ENCODE data around the gene PDE4B.
"Not testable (repeated sequence)": the region's sequence is repeated elsewhere in the genome, so short reads cannot be mapped to it uniquely, and the experiment has no call there.

The PDE4B gene

DNA sequence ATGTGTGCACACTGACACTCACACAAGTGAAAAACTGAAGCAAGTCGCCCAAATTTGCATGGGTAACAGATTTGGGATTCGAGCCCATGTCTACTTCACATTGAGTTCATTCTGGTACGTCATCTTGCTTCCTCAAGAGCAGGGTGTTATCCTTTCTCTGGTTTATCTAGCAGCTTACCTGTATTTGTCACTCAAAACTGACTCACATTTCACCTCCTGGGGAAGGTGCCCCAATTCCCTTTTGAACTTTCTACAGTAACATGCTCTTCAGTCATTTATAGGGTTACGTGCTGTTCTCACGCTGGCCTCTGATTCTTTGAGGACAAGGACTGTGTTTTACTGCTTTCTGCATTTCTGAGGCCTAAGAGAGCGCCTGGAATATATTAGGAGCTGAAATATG, 162.8 kb downstream of the PDE4B start:
- no peak for DNase-seq

DNA sequence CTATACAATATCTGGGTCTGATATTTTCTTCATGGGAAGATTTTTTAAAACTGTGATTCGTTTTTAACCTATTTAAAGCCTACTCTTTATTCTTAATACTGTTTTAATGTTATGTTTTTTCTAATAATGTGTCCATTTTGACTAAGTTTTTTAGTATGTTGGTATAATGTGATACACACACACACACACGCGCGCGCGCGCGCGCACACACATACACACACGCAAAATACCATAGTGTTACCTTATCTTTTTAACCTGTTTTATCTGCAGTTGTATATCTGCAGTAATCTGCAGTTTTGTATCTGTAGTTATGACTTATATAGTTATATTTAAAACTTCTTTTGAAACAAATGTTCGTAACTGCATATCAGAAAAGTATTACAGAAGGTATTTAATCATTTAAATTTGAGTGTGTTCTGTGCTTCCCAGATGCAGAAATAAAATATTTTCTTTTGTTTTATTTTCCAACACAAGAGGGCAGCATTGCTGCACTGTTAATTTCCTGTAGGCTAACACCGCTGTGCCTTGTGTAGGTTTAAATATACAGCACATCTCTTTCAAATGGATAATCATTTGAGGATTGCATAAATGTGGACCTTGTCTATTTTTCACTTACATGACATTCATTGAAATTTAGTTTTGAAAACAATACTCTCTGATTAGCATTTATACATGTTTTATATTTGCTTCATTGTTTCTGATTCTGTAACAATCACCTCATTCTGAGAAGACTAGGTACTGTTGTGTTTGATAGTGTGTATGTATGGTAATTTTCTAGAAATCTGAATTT, 166.1 kb downstream of the PDE4B start:
- DNase-seq: peak in 1 of 14 donors; percentile 45

DNA sequence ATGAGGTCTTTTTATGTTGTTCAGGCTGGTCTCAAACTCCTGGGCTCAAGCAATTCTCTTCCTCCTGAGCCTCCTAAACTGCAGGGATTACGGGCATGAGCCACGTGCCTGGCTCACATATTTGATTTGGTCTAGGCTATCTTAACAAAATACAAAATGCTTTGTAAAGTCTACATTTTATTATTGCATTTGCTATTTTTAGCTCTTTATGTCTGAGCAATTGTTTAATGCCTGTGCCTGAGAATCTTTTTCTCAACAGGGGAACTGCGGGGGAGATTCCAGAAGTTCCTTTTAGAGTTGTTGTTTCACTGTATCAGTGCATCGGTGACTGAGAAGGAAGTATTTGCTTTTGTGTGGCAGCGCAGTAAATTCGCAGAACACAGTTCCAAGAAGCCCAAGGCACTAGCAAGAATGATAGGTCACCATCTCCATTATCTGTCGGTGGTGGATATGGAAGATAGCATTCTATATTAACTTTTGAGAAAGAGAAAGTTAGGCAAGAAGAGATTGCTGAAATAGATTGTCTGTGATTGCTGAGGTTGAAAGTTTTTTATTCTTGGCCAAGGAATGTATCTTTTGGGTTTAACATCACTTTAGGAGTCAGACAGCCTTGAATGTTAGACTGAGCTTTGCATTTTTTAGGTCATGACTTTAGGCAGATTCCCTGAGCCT, 167.3 kb downstream of the PDE4B start:
- DNase-seq: peak in 1 of 14 donors; percentile 19

DNA sequence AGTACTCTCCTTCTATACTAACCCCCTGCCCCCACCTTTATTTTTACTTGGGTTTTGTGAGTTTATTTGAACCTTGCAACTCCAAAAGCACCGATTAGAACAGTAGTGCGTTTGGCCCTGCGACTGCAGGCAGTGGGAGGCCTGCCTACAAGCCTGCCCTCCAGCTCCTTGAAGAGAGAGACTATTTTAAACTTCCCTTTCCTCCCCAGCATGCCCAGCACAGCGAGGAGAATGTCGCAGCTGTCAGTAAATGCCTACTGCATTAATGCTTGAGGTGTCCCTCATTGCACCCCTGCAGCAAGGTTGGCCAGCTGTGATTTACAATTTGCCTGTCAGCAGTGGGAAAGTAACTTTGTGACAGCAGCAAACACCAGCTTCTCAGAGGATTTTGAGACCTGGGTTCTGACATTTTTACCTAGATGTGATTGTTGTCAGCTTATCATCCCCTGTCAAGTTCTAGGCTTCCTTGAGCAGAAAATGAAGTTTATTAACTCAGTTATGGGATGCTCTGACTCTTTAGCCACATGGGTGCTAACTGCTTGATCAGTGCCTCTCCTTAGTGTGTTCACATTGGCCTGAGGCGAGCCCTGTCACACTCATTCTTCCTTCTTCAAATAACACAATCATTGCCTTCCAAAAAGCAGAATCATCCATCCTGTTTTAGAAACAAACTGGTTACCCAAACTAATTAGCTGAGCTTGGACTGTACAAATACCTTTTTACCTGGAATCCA, 170.6 kb downstream of the PDE4B start:
- peak in 6 of 14 donors; percentile 12 to 62 (median 29) for DNase-seq

DNA sequence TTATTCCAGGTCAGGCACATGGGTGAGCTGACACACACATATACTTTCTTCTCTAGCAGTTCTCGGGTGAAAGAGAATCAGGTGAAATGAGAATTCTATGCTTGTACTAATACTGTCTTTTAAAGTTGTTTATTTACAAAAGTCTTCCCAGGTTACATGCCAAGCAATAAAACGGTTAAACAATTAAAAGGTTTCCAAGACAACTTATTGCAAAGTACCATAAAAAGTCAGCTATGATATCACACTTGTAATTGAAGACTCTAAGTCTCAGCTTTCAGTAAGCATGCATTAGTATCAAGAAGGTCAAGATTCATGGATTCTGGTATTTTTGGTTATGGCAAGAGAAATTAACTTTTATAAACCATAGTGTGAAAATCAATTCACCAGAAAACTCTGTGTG, 171.4 kb downstream of the PDE4B start:
- no peak for DNase-seq

DNA sequence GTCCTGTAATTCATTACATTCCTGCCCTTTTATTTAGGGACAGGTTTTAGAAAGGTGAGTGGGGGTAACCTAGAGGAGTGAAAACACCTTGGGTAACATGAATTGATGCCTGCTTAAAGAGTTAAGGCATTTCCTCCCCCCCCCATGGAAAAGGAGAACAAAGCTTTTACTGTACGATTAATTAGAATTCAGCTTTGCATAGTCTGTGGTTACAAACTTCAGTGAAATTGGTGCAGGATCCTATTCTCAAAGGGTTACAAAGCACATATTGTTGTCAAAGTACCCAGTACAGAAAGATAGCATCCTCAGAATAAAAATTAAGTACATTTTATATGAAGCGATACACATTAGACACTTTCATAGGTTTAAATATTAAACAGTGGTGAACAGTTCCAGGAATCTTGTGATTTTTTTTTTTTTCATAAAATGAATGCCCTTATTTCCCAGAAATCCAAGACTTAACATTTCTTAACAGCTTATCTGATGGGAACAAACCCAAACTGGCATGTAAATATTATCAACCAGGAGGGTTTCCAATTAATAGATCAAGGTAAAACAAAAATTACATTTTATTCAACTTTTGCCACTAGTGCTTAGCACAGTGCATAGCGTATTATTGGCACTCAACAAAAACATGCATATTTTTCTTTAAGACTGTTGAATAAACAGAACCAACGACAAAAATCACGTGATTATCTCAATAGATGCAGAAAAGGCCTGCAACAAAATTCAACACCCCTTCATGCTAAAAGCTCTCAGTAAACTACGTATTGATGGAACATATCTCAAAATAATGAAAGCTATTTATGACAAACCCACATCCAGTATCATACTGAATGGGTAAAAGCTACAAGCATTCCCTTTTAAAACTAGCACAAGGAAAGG, 172.7 kb downstream of the PDE4B start:
- no peak for DNase-seq

DNA sequence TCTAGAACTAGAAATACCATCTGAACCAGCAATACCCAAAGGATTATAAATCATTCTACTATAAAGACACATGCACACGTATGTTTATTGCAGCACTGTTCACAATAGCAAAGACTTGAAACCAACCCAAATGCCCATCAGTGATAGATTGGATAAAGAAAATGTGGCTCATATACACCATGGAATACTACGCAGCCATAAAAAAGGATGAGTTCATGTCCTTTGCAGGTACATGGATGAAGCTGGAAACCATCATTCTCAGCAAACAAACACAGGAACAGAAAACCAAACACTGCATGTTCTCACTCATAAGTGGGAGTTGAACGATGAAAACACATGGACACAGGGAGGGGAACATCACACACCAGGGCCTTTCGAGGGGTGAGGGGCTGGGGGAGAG, 174.8 kb downstream of the PDE4B start:
- DNase-seq: not testable (repeated sequence)

DNA sequence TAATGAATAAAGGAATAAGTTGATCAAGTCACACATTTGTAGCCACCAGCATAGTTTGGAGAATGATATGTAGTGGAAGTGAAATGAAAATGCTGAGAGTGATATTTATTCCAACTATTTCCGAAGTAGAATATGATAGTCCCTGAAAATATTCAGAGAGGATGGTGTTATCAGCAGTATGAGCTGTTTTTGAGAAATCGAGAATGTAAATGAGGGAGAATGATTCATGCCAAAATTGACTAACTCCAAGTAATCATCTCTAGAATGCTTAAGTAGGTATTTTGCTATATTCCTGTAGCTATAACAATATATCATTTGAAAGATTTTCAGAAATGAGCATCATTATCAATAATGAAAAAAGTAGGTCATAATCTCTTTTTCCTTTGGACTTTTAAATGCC, 178.9 kb downstream of the PDE4B start:
- no peak for DNase-seq

DNA sequence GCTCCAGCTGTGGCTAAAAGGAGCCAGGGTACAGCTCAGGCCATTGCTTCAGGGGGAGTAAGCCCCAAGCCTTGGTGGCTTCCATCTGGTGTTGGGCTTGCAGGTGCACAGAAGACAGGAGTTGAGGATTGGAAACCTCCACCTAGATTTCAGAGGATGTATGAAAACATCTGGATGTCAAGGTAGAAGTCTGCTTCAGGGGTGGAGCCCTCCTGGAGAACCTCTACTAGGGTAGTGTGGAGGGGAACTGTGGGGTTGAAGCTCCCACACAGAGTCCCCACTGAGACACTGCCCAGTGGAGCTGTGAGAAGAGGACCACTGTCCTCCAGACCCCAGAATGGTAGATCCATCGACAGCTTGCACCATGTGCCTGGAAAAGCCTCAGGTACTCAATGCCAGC, 183.0 kb downstream of the PDE4B start:
- DNase-seq: no peak

DNA sequence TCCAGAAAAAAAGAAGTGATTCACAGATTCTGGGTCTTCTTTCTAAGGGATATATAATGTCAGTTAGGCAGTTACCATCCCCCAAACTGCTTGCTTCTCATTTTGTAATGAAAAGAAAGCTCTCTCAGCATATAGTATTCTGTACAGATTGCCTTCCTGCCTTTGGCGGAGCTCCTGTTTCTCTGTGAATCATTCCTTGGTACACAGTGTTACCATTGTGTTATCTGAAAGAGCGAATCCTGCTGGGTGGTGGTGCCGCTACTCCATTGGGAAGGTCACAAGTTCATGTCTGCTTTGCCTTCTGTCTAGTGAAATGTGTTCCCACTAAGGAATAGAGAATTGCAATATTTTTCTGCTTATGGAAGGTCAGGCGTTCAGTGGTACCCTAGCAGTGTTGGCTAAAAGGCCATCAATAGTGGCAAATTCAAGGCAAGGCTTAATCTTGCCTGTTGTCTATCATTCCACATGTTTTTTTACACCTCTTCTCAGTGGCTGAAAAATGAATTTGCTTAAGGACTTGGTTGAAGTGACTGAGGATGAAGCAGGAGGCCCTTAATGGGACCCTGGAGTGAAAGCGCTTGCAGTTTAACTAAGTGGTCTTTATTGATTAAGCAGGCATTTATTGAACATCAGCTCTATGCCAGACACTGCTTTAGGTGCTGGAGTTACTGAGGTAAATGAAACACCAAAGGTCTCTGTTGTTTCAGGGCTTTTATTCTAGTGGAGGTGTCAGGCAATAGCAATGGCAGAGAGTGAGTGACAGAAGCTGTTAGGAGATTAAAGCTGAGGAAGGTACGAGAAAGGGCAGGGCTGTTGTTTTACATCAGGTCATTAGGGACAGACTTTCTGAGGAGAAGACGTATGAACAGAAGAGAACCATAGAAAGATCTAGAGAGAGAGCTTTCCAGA, 186.7 kb downstream of the PDE4B start:
- DNase-seq: peak in 12 of 14 donors; percentile 22 to 73 (median 60)

DNA sequence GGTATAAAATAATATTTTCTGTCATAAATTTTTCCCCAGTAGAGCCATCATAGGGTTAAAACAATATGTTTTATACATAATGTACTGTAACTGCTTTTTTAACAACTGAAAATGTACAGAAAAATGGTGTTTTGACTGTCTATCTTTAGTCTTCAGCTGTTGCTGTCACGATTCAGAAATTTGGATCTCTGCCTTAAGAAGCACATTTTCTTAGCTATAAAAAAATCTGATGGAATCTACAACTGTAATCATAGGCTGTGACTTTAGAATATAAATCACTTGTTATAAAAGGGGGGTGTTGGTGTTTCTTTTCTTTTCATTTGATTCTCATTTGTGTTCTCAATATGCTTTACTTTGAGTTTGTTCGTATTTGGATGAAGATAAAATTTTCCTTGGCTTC, 187.5 kb downstream of the PDE4B start:
- DNase-seq: no peak

DNA sequence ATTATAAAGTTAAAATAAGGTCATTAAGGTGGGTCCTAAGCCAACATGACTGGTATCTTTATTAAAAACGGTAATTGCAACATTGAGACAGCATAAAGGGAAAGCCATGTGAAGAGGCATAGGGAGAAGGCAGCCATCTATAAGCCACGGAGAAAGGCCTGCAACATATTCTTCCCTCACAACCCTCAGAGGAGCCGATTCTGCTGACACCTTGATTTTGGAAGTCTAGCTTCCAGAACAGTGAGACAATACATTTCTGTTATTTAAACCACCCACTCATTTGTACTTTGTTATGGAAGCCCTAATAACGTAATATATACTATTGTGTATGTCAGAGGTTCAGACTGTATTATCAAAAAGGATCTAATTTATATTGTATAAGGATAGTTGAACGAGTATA, 190.8 kb downstream of the PDE4B start:
- DNase-seq: no peak

DNA sequence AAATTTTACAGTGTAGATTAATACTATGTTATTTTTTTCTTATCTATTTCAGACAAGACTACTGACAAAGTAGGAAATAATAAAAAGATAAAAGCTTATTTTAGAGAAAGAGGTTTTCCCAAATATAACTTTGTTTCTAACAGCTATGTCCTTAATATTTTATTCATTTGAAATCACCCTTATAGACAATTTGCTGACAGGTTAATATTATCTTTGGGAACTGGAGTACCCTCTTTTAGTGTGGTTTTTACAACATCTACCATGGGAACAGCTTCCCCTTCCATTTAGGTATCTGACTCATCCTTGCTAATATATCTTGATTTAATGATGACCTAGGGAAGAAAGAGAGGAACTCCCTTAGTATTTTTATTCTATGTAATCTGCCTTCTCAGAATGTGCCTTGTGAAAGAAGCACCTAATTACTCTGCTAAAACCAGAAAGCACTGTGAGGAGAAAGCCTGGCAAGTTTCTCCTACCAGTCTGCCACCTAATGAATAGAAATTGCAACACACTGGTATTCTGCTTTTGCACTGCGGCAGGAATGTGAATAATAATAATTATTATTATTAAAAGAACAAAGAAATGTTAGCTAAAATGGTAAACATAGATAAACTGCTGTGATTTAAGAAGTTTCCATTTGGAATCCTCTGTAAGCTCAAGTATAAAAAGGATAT, 192.8 kb downstream of the PDE4B start:
- peak in 1 of 14 donors; percentile 8 for DNase-seq

DNA sequence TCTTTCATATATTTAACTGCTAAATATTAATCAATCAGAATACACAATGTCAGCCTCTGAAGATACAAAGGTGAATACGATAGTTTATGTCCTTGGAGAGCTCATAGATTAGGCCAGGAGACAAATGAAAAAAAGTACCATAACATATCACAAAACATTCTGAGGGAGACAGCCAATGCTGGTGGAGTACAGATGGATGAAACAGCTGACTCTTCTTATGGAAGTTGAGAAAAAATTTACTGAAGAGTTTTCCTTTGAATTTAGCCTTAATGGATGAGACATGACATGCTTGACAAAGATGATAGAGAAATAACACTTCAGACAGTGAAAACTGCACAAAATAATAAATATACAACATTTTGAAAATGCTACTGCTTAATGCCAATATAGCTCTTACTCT, 193.5 kb downstream of the PDE4B start:
- DNase-seq: no peak

DNA sequence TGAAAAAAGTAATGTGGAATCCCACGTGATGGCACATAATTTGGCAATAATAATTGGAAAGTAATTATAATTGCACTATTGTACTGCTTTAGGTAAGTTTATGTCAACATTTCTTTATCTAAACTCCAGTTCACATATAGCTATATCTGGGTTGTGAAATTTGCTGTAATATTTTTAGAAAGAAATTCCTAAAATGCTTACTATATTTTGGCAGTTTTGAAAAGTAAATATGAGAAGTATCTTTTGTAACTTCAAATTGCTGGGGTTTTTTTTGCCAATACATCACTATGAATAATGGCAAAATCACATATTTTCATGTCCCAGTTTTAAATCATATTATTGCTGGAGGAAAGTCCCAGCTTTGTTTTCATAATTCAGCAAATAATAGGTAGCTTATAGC, 197.5 kb downstream of the PDE4B start:
- no peak for DNase-seq

DNA sequence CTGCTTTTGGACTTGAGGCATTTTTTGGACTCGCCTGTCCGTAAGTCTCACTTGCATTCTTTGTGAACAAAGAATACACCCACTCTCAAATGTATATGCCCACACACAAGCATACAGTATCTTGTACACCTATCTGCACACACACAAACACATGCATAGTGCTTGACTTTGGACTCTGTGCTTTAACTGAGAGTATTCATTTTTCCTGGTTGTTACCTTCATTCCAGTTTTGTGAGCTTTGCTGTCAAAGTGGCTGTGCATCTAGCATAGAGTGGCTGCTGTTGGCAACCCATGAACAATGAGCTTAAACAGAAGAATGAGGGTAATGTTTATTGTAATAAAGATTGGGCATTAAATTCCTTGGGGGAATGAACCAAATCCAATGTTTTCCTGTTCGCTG, 199.0 kb downstream of the PDE4B start:
- DNase-seq: no peak

DNA sequence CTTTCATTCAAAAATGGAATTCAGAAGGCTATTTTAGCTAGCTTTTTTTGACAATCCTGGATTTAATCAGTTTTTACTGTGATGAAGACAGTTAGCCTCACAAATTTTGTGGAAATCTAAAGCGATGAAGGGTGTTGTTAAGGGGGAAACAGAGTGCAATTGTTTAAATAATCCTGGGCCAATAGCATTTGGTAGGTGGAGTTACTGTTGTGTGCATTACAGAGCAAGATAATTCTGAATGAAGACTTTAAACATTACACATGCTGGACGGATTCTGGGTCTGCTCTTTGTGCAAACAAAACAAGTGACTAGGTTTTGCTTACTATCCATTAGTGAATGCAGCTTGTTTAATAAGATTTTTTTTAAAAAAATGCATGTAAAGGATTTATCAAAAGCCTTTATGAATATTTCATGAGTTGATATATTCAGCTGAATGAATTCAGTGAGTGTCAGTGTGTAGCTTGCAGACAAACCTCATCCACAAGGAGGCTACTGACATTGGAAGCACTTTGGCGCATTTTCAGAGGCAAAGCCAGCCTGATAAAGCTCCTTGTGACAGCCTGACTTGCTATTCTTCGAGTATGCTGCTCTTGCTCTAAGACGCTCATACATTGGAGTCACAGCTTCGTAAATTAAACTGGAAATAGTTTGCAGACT, 199.6 kb downstream of the PDE4B start:
- DNase-seq: peak in 10 of 14 donors; percentile 8 to 52 (median 40)

DNA sequence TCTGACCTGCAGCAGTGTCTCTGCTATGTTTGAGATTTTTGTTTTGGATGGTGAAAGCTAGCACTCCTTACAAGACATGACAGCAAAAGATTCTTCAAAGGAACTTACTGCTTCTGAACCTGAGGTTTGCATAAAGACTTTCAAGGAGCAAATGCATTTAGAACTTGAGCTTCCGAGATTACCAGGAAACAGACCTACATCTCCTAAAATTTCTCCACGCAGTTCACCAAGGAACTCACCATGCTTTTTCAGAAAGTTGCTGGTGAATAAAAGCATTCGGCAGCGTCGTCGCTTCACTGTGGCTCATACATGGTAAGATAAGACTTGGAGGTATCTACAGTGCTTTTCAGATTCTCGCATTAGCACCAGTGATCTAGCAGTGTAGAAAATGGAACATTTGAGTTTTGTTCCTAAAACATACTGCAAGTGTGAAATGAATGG, 200.2 kb downstream of the PDE4B start:
- DNase-seq: peak in 1 of 14 donors; percentile 25

DNA sequence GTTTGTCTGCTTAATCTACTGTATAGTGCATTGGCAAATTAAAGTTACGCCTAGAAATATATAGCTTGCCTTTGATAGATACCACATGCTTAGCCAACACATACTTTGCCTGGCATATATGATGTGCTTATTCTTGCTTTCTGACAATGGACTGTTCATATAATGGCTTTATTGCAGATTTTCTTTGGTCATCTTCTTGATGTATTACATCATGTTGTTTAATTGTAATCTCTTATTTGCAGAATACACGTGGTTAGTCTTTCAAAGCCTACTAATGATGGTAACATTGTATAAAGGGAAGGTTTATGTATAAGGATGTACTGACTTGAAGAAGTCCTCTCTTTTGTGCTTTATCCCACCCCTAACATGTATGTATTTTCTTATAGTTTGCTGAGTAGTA, 201.5 kb downstream of the PDE4B start:
- no peak for DNase-seq

DNA sequence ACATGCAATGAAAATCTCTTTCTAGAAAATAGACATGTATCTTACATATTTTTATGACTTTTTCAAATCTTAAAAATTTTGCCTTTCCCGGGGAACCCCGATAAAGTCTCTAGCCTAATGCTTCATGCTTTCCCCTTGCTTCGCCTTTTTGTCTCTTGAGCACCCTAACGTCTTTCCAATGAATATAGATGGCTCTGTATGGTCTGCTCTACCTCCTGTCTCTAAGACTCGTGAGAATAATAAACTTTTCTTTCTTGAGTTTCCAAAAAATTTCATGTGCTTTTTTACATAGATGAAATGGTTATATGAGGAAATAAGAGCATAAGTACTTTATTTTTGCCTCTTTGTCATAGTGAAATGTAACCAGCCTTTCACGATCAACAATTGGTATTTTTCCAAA, 202.6 kb downstream of the PDE4B start:
- no peak for DNase-seq

Measured in C1 segment of cervical spinal cord (tissue), 14 donors.